CD14-positive monocyte (primary cell): ENCODE measurements around the gene BCAS1. TPM values are rescaled to one million over a fixed set of nuclear protein-coding genes. Genes with fewer than 3 reads are reported as not detected.

Experiments used
- DNase-seq, 3 donors: peaks; one replicate each; pipeline ENCODE4 v3.0.0-alpha.2; 2011 to 2022
- H2AFZ ChIP-seq: 2 replicates; pipeline ENCODE4 v1.6.0; 2012; ENCODE audit warnings: mild to moderate bottlenecking, low read depth, low read length, inconsistent platforms; ENCODE audit not compliant: insufficient read depth, poor library complexity, severe bottlenecking
- H3K27ac ChIP-seq, 2 donors: 1 replicate in 1 of 2; 2 replicates in 1 of 2; pipeline ENCODE4 v1.5.1; 2012 to 2013; ENCODE audit warnings: low read length in 2 of 2, control low read depth in 1 of 2, inconsistent platforms in 1 of 2, low read depth in 1 of 2, mild to moderate bottlenecking in 1 of 2
- H3K27me3 ChIP-seq, 2 donors: one replicate each; pipeline versions ENCODE4 v1.6.0 to v1.6.1; 2011 to 2013; ENCODE audit warnings: low read length in 2 of 2; ENCODE audit not compliant: control insufficient read depth in 2 of 2, insufficient read depth in 2 of 2
- H3K36me3 ChIP-seq, 2 donors: replicated peaks in 1 of 2; 1 replicate in 1 of 2; 2 replicates in 1 of 2; pipeline versions ENCODE4 v1.5.1 to v1.6.1; 2012 to 2013; ENCODE audit warnings: low read length in 2 of 2, control low read depth in 1 of 2, inconsistent platforms in 1 of 2, mild to moderate bottlenecking in 1 of 2; ENCODE audit not compliant: insufficient read depth in 2 of 2, control insufficient read depth in 1 of 2
- H3K4me1 ChIP-seq, 2 donors: 1 replicate in 1 of 2; 2 replicates in 1 of 2; pipeline versions ENCODE4 v1.5.1 to v1.6.1; 2012 to 2013; ENCODE audit warnings: low read length in 2 of 2, control low read depth in 1 of 2, inconsistent platforms in 1 of 2, mild to moderate bottlenecking in 1 of 2, moderate library complexity in 1 of 2; ENCODE audit not compliant: insufficient read depth in 2 of 2, control insufficient read depth in 1 of 2
- H3K4me2 ChIP-seq: replicated peaks from 2 replicates; pipeline ENCODE3; 2012; ENCODE audit warnings: low read length, moderate library complexity, mild to moderate bottlenecking; ENCODE audit not compliant: poor library complexity, severe bottlenecking; ENCODE audit errors: extremely low read depth
- H3K4me3 ChIP-seq, 3 experiments: fragments of 200-600 bp in 1 of 3; sonication (generic) in 1 of 3; replicated peaks in 1 of 3; 1 replicate in 2 of 3; 2 replicates in 1 of 3; pipeline ENCODE4 v1.5.1; 2011 to 2013; ENCODE audit warnings: low read length in 3 of 3, mild to moderate bottlenecking in 3 of 3, control low read depth in 2 of 3, low read depth in 2 of 3, inconsistent platforms in 1 of 3, moderate library complexity in 1 of 3
- H3K79me2 ChIP-seq: 2 replicates; pipeline ENCODE4 v1.6.0; 2012; ENCODE audit warnings: mild to moderate bottlenecking, control low read depth, inconsistent platforms, low read length, moderate library complexity; ENCODE audit not compliant: insufficient read depth
- H3K9ac ChIP-seq: 2 replicates; pipeline ENCODE4 v1.6.0; 2017; ENCODE audit warnings: low read length, mild to moderate bottlenecking; ENCODE audit not compliant: insufficient read depth, poor library complexity, severe bottlenecking
- H3K9me3 ChIP-seq, 2 donors: replicated peaks in 1 of 2; 1 replicate in 1 of 2; 2 replicates in 1 of 2; pipeline versions ENCODE4 v1.5.1 to v1.6.1; 2012 to 2013; ENCODE audit warnings: low read length in 2 of 2, control low read depth in 1 of 2; ENCODE audit not compliant: control insufficient read depth in 1 of 2, insufficient read depth in 1 of 2
- H4K20me1 ChIP-seq: 2 replicates; pipeline ENCODE4 v1.6.0; 2012; ENCODE audit warnings: mild to moderate bottlenecking, low read length, control low read depth, moderate library complexity; ENCODE audit not compliant: insufficient read depth
- H3K27ac Mint-ChIP-seq, 7 donors: one replicate each; pipeline ENCODE4 v1.8.0; 2020; ENCODE audit warnings: mild to moderate bottlenecking in 7 of 7, mixed read lengths in 7 of 7, moderate library complexity in 6 of 7, inconsistent platforms in 2 of 7
- H3K27me3 Mint-ChIP-seq, 3 donors: one replicate each; pipeline ENCODE4 v1.8.0; 2021 to 2022; ENCODE audit warnings: low read depth in 3 of 3, mild to moderate bottlenecking in 3 of 3, mixed read lengths in 3 of 3, moderate library complexity in 3 of 3, inconsistent platforms in 1 of 3
- H3K36me3 Mint-ChIP-seq, 2 donors: one replicate each; pipeline ENCODE4 v1.8.0; 2020; ENCODE audit warnings: mixed read lengths in 2 of 2, inconsistent platforms in 1 of 2, mild to moderate bottlenecking in 1 of 2
- H3K4me1 Mint-ChIP-seq: one replicate; pipeline ENCODE4 v1.8.0; 2020; ENCODE audit warnings: mild to moderate bottlenecking, mixed read lengths
- H3K4me3 Mint-ChIP-seq, 2 donors: one replicate each; pipeline ENCODE4 v1.8.0; 2020; ENCODE audit warnings: mild to moderate bottlenecking in 2 of 2, mixed read lengths in 2 of 2, moderate library complexity in 1 of 2
- H3K9me3 Mint-ChIP-seq, 7 donors: one replicate each; pipeline ENCODE4 v1.8.0; 2020 to 2022; ENCODE audit warnings: mixed read lengths in 7 of 7, mild to moderate bottlenecking in 6 of 7, moderate library complexity in 6 of 7, inconsistent platforms in 2 of 7
- CTCF ChIP-seq: fragments of 200-600 bp; IDR thresholded peaks from one replicate; pipeline ENCODE4 v1.8.0; 2022; ENCODE audit warnings: antibody characterized with exemption, mild to moderate bottlenecking
- WGBS: methylation state at CpG from one replicate; pipeline ENCODE4 v1.1.5; 2013; ENCODE audit warnings: missing lambda C conversion rate; ENCODE audit not compliant: insufficient coverage; 5-methylcytosine and 5-hydroxymethylcytosine counted together
- intact Hi-C, 2 donors: fragments of 100-400 bp; cut with micrococcal nuclease; formaldehyde crosslinking; loops; one replicate each; pipeline versions ENCODE4 v1.15.0 to v1.15.1; 2023
- polyA plus RNA-seq, 3 donors: library from polyadenylated mRNA; depleted of rRNA in 1 of 3; unstranded in 2 of 3; stranded (reverse) in 1 of 3; fragments of 300-500 nt in 2 of 3; fragments of >200 nt in 1 of 3; fragmentation: Illumina TruSeq in 2 of 3; gene quantifications; 1 replicate in 2 of 3; 2 replicates in 1 of 3; pipeline ENCODE4 v1.2.3, GENCODE V29; 2012 to 2021

The BCAS1 gene
- polyA plus RNA-seq, 3 donors = 0.01 to 0.02 TPM; not detected in 1

GRCh38 chr20:54115172-54115854, 44.9 kb upstream of the BCAS1 start:
- H3K36me3 Mint-ChIP-seq = no peaks in the 10 kb centered on the region
- intact Hi-C loops = no loop called here
- H3K4me3 Mint-ChIP-seq = peak overlapping the region; percentile 55 to 78
- Histone ChIP-seq H3K9me3 (no peaks in the 10 kb centered on the region), H3K4me3 (peak overlapping the region in 2 of 3 experiments; percentile 12 to 58), H3K4me2 (peak overlapping the region; percentile 72), H3K27ac (peak overlapping the region; percentile 52 to 72), H3K4me1 (peaks cover 28 to 36% of the 10 kb centered on the region in 2 donors), H3K79me2 (no peaks in the 10 kb centered on the region), H2AFZ (peak overlapping the region; percentile 69), H4K20me1 (no peaks in the 10 kb centered on the region), H3K9ac (peak overlapping the region; percentile 1), H3K27me3 (no peaks in the 10 kb centered on the region), H3K36me3 (no peaks in the 10 kb centered on the region)
- H3K9me3 Mint-ChIP-seq = peaks cover 3 to 7% (median 4%) of the 10 kb centered on the region in 7 donors
- WGBS = 49% methylated on average over 9 of the region's 15 CpGs
- peak overlapping the region; percentile 25 to 85 (median 70) for H3K27ac Mint-ChIP-seq
- DNase-seq = peak; percentile 31 to 70 (median 54)
- no peak for TF ChIP-seq CTCF
- H3K4me1 Mint-ChIP-seq = peaks cover 38% of the 10 kb centered on the region
- peaks cover 0 to 1% (median 0%) of the 10 kb centered on the region in 3 donors for H3K27me3 Mint-ChIP-seq

- no peaks in the 10 kb centered on the region for H3K27me3 ChIP-seq
- no peak overlapping the region for H3K4me3 ChIP-seq
- Mint-ChIP-seq H3K4me1 (peaks cover 41% of the 10 kb centered on the region), H3K4me3 (no peak overlapping the region), H3K9me3 (peaks cover 3 to 7% (median 4%) of the 10 kb centered on the region in 7 donors), H3K27ac (peak overlapping the region in 2 of 7 donors; percentile 2 to 22), H3K27me3 (no peaks in the 10 kb centered on the region), H3K36me3 (no peaks in the 10 kb centered on the region)
- no peaks in the 10 kb centered on the region for H3K36me3 ChIP-seq
- H3K27ac ChIP-seq = no peak overlapping the region
- H3K79me2 ChIP-seq = no peaks in the 10 kb centered on the region
- intact Hi-C loops = no loop called here
- H3K9me3 ChIP-seq = no peaks in the 10 kb centered on the region
- H3K4me1 ChIP-seq = peaks cover 28 to 36% of the 10 kb centered on the region in 2 donors
- DNase-seq = no peak
- no peak overlapping the region for H2AFZ ChIP-seq
- H3K4me2 ChIP-seq = no peak overlapping the region
- no peak for TF ChIP-seq CTCF
- no peaks in the 10 kb centered on the region for H4K20me1 ChIP-seq
- WGBS = 59% methylated on average over 2 of the region's 2 CpGs
- H3K9ac ChIP-seq = no peak overlapping the region
Observed at GRCh38 chr20:54114109-54114508, 43.7 kb upstream of the BCAS1 start.
